HG03097 (cell line): ENCODE results near the gene SHMT1.
"Not testable (repeated sequence)": the region's sequence is repeated elsewhere in the genome, so short reads cannot be mapped to it uniquely, and the experiment has no call there.

Experiments
- ATAC-seq: cut with Tn5 transposase; IDR thresholded peaks from one replicate; pipeline ENCODE4 v1.9.1; 2021; ENCODE audit not compliant: unreplicated experiment, low FRiP score

SHMT1 gene

GRCh38 chr17:18363101-18364049, at the start of gene SHMT1:
TSS of gene SHMT1 (minus strand) at chr17:18363550. CDS start at chr17:18355981, 7,569 bp downstream.
- ATAC-seq, result peak; percentile 92

GRCh38 chr17:18412001-18412538, 48.7 kb upstream of the SHMT1 start:
- not testable (repeated sequence) for ATAC-seq

- ATAC-seq, result not testable (repeated sequence)
Observed at GRCh38 chr17:18411377-18411864, 48.1 kb upstream of the SHMT1 start.

- not testable (repeated sequence) for ATAC-seq
Observed at GRCh38 chr17:18410736-18411135, 47.4 kb upstream of the SHMT1 start.

- ATAC-seq, result not testable (repeated sequence)
Observed at GRCh38 chr17:18409321-18409720, 46.0 kb upstream of the SHMT1 start.

- not testable (repeated sequence) for ATAC-seq
Observed at GRCh38 chr17:18408906-18409305, 45.6 kb upstream of the SHMT1 start.

GRCh38 chr17:18403604-18404003, 40.3 kb upstream of the SHMT1 start:
- ATAC-seq, result peak; percentile 78

GRCh38 chr17:18403166-18403565, 39.8 kb upstream of the SHMT1 start:
- not testable (repeated sequence) for ATAC-seq

- ATAC-seq, result not testable (repeated sequence)
Observed at GRCh38 chr17:18401872-18402590, 38.7 kb upstream of the SHMT1 start.

- not testable (repeated sequence) for ATAC-seq
Observed at GRCh38 chr17:18388728-18389127, 25.4 kb upstream of the SHMT1 start.

- not testable (repeated sequence) for ATAC-seq
Observed at GRCh38 chr17:18388266-18388665, 24.9 kb upstream of the SHMT1 start.

- ATAC-seq, result not testable (repeated sequence)
Observed at GRCh38 chr17:18387583-18387982, 24.2 kb upstream of the SHMT1 start.

- not testable (repeated sequence) for ATAC-seq
Observed at GRCh38 chr17:18384271-18384670, 20.9 kb upstream of the SHMT1 start.

- not testable (repeated sequence) for ATAC-seq
Observed at GRCh38 chr17:18383079-18383481, 19.7 kb upstream of the SHMT1 start.

GRCh38 chr17:18382441-18383078, 19.2 kb upstream of the SHMT1 start:
- ATAC-seq, result no peak

- ATAC-seq, result no peak
Observed at GRCh38 chr17:18381953-18382245, 18.5 kb upstream of the SHMT1 start.

- no peak for ATAC-seq
Observed at GRCh38 chr17:18381158-18381952, 18.0 kb upstream of the SHMT1 start.

GRCh38 chr17:18380471-18381157, 17.3 kb upstream of the SHMT1 start:
- ATAC-seq, result no peak
